HCT116 (cell line): Measurements from ENCODE around the gene RPAIN. TPM values are rescaled to one million over a fixed set of nuclear protein-coding genes. Genes with fewer than 3 reads are reported as not detected.

ENCODE experiments used
- total RNA-seq: library from RNA; stranded (reverse); gene quantifications from one replicate; pipeline ENCODE4 v1.2.1, GENCODE V29; 2021; ENCODE audit not compliant: unreplicated experiment

The RPAIN gene
- total RNA-seq, 1 experiment from 2014 or later, result 67.9 TPM

Other genes with a start within 250 kb of the RPAIN start
- gene ZNF594, start 228.3 kb upstream of the RPAIN start, total RNA-seq, result 8.3 TPM
- gene SCIMP, start 185.3 kb upstream of the RPAIN start, total RNA-seq, result not detected
- 38.5 TPM for gene RABEP1, start 137.9 kb upstream of the RPAIN start, total RNA-seq
- 93.2 TPM for gene NUP88, start 520 bp upstream of the RPAIN start, total RNA-seq
- gene C1QBP, start 19.0 kb downstream of the RPAIN start, total RNA-seq, result 524 TPM
- gene DHX33, start 48.8 kb downstream of the RPAIN start, total RNA-seq, result 36.4 TPM
- 45.6 TPM for gene DERL2, start 66.0 kb downstream of the RPAIN start, total RNA-seq
- 14.7 TPM for gene MIS12, start 66.4 kb downstream of the RPAIN start, total RNA-seq
- 7.2 TPM for gene NLRP1, start 164.3 kb downstream of the RPAIN start, total RNA-seq